ENCODE data around the gene CACHD1. TPM values are rescaled to one million over a fixed set of nuclear protein-coding genes. Genes with fewer than 3 reads are reported as not detected.

The CACHD1 gene
- total RNA-seq, 1 donor from 2014 or later: 41.0 TPM

DNA sequence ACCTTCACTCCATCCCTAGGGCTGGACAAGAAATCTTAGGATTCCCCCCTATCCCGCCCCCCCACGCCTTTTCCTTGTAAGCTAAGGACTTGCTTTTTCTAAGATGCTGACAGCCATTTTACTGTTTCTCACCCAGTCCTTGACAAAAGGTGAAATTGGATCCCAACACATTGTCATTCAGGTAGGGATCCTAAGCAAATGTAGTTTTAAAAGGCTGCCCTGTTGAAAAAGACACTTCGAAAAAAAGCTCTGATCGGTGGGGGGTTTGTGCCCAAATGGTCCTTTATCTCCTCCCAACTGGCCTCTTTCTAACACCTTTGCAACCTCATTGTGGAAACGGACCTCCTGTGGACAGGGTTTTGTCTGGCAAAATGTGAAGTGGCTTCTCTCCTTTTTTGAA lies 2.9 kb downstream of the CACHD1 start:
- peaks cover 19% of the 10 kb centered on the region for H3K27me3 Mint-ChIP-seq (ENCODE audit: low read depth)
- peak overlapping the region; percentile 94 for H3K4me3 Mint-ChIP-seq
- no peak overlapping the region for H3K27ac Mint-ChIP-seq (ENCODE audit: unreplicated experiment)
- peaks cover 54% of the 10 kb centered on the region for H3K4me1 Mint-ChIP-seq
- TF ChIP-seq, protein P1, sequence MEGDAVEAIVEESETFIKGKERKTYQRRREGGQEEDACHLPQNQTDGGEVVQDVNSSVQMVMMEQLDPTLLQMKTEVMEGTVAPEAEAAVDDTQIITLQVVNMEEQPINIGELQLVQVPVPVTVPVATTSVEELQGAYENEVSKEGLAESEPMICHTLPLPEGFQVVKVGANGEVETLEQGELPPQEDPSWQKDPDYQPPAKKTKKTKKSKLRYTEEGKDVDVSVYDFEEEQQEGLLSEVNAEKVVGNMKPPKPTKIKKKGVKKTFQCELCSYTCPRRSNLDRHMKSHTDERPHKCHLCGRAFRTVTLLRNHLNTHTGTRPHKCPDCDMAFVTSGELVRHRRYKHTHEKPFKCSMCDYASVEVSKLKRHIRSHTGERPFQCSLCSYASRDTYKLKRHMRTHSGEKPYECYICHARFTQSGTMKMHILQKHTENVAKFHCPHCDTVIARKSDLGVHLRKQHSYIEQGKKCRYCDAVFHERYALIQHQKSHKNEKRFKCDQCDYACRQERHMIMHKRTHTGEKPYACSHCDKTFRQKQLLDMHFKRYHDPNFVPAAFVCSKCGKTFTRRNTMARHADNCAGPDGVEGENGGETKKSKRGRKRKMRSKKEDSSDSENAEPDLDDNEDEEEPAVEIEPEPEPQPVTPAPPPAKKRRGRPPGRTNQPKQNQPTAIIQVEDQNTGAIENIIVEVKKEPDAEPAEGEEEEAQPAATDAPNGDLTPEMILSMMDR (conservative IDR thresholded peaks at IDR 0.05): no peak
- no peaks in the 10 kb centered on the region for H3K9me3 Mint-ChIP-seq
- H3K36me3 Mint-ChIP-seq (ENCODE audit: low read depth): no peaks in the 10 kb centered on the region
- DNase-seq (ENCODE audit: low read depth, low spot score): no peak

DNA sequence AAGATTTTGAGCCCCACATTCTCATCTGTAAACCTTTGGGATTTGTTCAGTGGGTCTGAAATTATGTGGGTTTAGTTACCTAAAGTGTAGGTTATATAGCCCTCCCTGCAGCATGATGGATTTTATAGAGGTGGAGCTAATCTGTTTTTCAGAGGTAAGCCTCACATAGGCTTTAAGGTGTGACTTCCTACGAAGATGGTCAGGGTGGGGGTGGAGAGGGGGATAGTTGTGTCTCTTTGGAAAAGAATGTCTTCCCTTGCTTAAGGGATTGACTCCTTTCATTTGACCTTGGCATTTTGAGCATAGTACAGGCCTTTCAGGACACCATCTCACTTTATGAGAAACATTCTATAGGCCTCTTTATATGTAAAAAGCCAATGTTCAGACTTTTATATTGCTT lies 3.4 kb downstream of the CACHD1 start:
- DNase-seq (ENCODE audit: low read depth, low spot score): no peak
- peak overlapping the region; percentile 94 for H3K4me3 Mint-ChIP-seq
- H3K36me3 Mint-ChIP-seq (ENCODE audit: low read depth): no peaks in the 10 kb centered on the region
- no peaks in the 10 kb centered on the region for H3K9me3 Mint-ChIP-seq
- H3K4me1 Mint-ChIP-seq: peaks cover 57% of the 10 kb centered on the region
- peaks cover 15% of the 10 kb centered on the region for H3K27me3 Mint-ChIP-seq (ENCODE audit: low read depth)
- no peak overlapping the region for H3K27ac Mint-ChIP-seq (ENCODE audit: unreplicated experiment)
- TF ChIP-seq, protein P1 (conservative IDR thresholded peaks at IDR 0.05): no peak

DNA sequence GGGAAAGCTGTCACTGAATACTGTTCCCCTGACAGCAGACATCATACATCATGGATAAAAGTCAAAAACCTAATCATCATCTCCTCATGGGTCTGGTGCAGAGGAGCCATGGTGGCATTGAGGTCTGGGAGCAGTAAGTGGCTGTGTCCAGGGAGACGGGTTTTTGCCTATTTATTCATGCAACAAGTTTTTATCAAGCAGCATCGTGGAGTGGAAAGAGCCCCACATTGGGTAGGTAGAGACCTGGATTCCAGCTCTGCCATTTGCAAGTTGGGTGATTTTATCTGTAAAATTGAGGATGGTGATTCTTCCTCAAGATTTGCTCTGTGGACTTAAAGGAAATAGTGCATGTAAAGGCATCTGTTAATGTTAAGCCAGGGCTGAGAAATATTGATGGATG lies 4.2 kb downstream of the CACHD1 start:
- TF ChIP-seq, protein P1 (conservative IDR thresholded peaks at IDR 0.05): no peak
- Mint-ChIP-seq H3K27me3 (ENCODE audit: low read depth) (peaks cover 8% of the 10 kb centered on the region), H3K4me3 (peak overlapping the region; percentile 76), H3K27ac (ENCODE audit: unreplicated experiment) (peak overlapping the region; percentile 57), H3K4me1 (peaks cover 60% of the 10 kb centered on the region), H3K36me3 (ENCODE audit: low read depth) (no peaks in the 10 kb centered on the region), H3K9me3 (no peaks in the 10 kb centered on the region)
- DNase-seq (ENCODE audit: low read depth, low spot score): no peak

DNA sequence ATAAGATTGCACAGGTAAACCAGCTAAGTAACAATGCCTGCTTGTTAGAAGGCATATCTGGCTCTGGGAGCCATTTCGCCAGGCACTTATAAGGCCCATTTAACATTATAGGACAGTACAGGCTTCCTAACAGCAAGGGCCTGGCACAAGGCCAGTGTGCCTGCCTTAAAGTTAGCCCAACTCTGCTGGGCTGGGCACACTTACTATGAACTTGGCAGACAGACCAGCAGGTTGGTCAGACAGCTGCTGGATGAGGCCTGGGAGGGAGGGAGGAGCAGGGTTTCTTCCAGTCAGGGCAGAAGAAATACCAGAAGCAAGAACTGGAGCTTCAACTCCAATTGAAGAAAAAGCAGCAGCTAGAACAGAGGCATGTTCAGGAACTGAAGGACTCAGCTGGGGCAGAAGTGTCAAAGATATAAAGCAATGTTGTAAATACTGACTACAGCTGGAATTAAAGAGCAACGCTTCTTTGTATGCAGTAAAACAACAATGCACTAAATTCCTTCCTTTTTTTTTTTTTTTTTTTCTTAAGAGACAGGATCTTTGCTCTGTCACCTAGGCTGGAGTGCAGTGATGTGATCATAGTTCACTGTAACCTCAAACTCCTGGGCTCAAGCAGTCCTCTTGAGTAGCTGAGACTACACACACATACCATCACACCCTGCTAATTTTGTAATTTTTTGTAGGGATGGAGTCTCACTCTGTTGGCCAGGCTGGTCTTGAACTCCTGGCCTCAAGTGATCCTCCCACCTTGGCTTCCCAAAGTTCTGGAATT lies 4.9 kb downstream of the CACHD1 start:
- H3K4me1 Mint-ChIP-seq: peaks cover 59% of the 10 kb centered on the region
- H3K4me3 Mint-ChIP-seq: peak overlapping the region; percentile 76
- TF ChIP-seq, protein P1 (conservative IDR thresholded peaks at IDR 0.05): no peak
- DNase-seq (ENCODE audit: low read depth, low spot score): no peak
- H3K36me3 Mint-ChIP-seq (ENCODE audit: low read depth): no peaks in the 10 kb centered on the region
- H3K27ac Mint-ChIP-seq (ENCODE audit: unreplicated experiment): peak overlapping the region; percentile 61
- H3K27me3 Mint-ChIP-seq (ENCODE audit: low read depth): peaks cover 3% of the 10 kb centered on the region
- no peaks in the 10 kb centered on the region for H3K9me3 Mint-ChIP-seq

DNA sequence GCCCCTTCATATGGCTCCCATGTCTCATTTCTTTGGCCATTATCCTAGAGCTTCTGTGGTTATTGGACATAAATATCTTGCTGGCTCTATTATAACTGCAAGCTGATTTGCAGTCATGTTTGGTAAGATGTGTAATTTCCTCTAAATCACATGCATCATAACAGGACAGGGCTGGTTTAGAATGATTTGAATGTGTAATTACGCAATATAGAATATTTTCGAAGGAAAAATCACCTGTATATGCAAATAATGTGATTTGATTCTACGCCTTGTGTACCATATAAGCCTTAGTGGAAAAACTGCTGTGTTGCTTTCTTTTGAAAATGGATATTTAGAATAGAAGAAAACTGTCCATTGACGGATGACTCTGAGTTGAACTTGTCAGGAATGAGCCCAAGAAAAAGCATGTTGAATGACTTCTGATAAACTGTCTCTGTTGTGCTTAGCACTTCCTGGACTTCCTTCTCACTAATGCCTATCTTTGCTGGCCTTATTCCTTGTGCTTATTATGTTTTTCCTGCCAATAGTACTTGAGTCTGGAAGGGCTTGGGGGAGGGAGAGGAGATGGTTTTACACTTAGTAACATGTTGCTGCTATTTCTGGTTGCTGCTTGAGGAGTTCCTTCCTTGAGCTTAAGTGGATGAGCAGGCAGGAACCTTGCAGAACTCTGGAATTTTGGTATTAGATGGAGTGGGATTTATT lies 6.5 kb downstream of the CACHD1 start:
- no peak overlapping the region for H3K4me3 Mint-ChIP-seq

More for the DNA sequence above, 6.5 kb downstream of the CACHD1 start:
- no peak for DNase-seq (ENCODE audit: low read depth, low spot score)
- Mint-ChIP-seq H3K4me1 (peaks cover 67% of the 10 kb centered on the region), H3K27me3 (ENCODE audit: low read depth) (no peaks in the 10 kb centered on the region), H3K27ac (ENCODE audit: unreplicated experiment) (no peak overlapping the region), H3K36me3 (ENCODE audit: low read depth) (no peaks in the 10 kb centered on the region), H3K9me3 (no peaks in the 10 kb centered on the region)
- TF ChIP-seq, protein P1 (conservative IDR thresholded peaks at IDR 0.05): no peak

Measured in neural crest cell (in vitro differentiated cells).